OCI-LY7 (cell line): ENCODE data around the gene TAL1. TPM values are rescaled to one million over a fixed set of nuclear protein-coding genes. Genes with fewer than 3 reads are reported as not detected.

Experiments
- BruUV-seq: library from RNA; stranded (reverse); fragments of 400-500 nt; replicated peaks from 2 replicates; lab custom pipeline; 2021; lab: Mats Ljungman, UMichigan
- CTCF ChIA-PET: fragments of 300-600 bp; sonication (Branson Sonifier 250); formaldehyde crosslinking; loops from one replicate; lab custom pipeline; 2022; ENCODE audit warnings: antibody characterized with exemption; ENCODE audit not compliant: unreplicated experiment; lab: Charles Lee
- POLR2A ChIA-PET: fragments of 300-600 bp; sonication (Branson Sonifier 250); formaldehyde crosslinking; loops from one replicate; lab custom pipeline; 2022; ENCODE audit warnings: antibody characterized with exemption; lab: Charles Lee
- DNase-seq: peaks from one replicate; pipeline ENCODE4 v3.0.0-alpha.2; 2015; ENCODE audit warnings: low spot score
- H2AFZ ChIP-seq: fragments of 200-600 bp; sonication (generic), shearing (Covaris generic); 2 replicates; pipeline ENCODE4 v1.6.1; 2014; ENCODE audit warnings: mild to moderate bottlenecking, antibody characterized with exemption, low read length, moderate library complexity
- H3K27ac ChIP-seq: fragments of 200-600 bp; sonication (generic); 2 replicates; pipeline ENCODE4 v1.5.1; 2014; ENCODE audit warnings: mixed run types, low read depth, mild to moderate bottlenecking, moderate library complexity, low read length, inconsistent platforms; ENCODE audit not compliant: poor library complexity, severe bottlenecking
- H3K36me3 ChIP-seq: fragments of 200-600 bp; sonication (generic); 2 replicates; pipeline ENCODE4 v1.6.1; 2014; ENCODE audit warnings: mild to moderate bottlenecking, antibody characterized with exemption, low read length, moderate library complexity, mixed read lengths; ENCODE audit not compliant: insufficient read depth
- H3K4me1 ChIP-seq: fragments of 200-600 bp; sonication (generic); 2 replicates; pipeline ENCODE4 v1.5.1; 2014; ENCODE audit warnings: mild to moderate bottlenecking, low read length; ENCODE audit not compliant: insufficient read depth, poor library complexity, severe bottlenecking
- H3K4me2 ChIP-seq: fragments of 200-600 bp; sonication (generic); 2 replicates; pipeline ENCODE4 v1.6.1; 2014; ENCODE audit warnings: mild to moderate bottlenecking, low read length
- H3K4me3 ChIP-seq: fragments of 200-600 bp; sonication (generic); 2 replicates; pipeline ENCODE4 v1.5.1; 2014; ENCODE audit warnings: mild to moderate bottlenecking, low read depth, low read length; ENCODE audit not compliant: poor library complexity, severe bottlenecking
- H3K79me2 ChIP-seq: fragments of 200-600 bp; sonication (generic); 2 replicates; pipeline ENCODE4 v1.6.1; 2016; ENCODE audit warnings: low read depth, mild to moderate bottlenecking, low read length, moderate library complexity, mixed read lengths; ENCODE audit not compliant: insufficient read depth
- H3K9me2 ChIP-seq: fragments of 200-600 bp; sonication (generic); 2 replicates; pipeline ENCODE4 v1.6.1; 2016; ENCODE audit warnings: mild to moderate bottlenecking, low read length, mixed read lengths; ENCODE audit not compliant: insufficient read depth
- H3K9me3 ChIP-seq: fragments of 200-600 bp; sonication (generic); 2 replicates; pipeline ENCODE4 v1.6.1; 2014; ENCODE audit warnings: mild to moderate bottlenecking, mixed run types, low read length, mixed read lengths
- H4K20me1 ChIP-seq: fragments of 200-600 bp; sonication (generic); 2 replicates; pipeline ENCODE4 v1.6.1; 2014; ENCODE audit warnings: mild to moderate bottlenecking, antibody characterized with exemption, low read length, moderate library complexity, mixed read lengths; ENCODE audit not compliant: insufficient read depth
- CTCF ChIP-seq: fragments of 200-600 bp; sonication (generic); conservative IDR thresholded peaks from 2 replicates; pipeline ENCODE4 v1.5.1; 2014; ENCODE audit warnings: mild to moderate bottlenecking, antibody characterized with exemption, low read length, moderate library complexity, mixed read lengths
- EZH2phosphoT487 ChIP-seq: fragments of 200-600 bp; sonication (generic); IDR thresholded peaks from 2 replicates; pipeline ENCODE4 v1.6.1; 2018; ENCODE audit warnings: low read depth, borderline replicate concordance, mild to moderate bottlenecking, mixed run types, antibody characterized with exemption, low read length, moderate library complexity, mixed read lengths
- intact Hi-C: fragments of 100-400 bp; cut with micrococcal nuclease; formaldehyde crosslinking; loops from one replicate; pipeline ENCODE4 v1.10.0; 2022; ENCODE audit not compliant: unreplicated experiment
- total RNA-seq, 2 experiments: library from RNA; depleted of rRNA in 1 of 2; stranded (reverse); fragments of >200 nt in 1 of 2; shearing (Covaris generic) in 1 of 2; gene quantifications; 2 replicates each; pipeline ENCODE4 v1.2.3, GENCODE V29; 2014 to 2022

Gene TAL1
- total RNA-seq, 2 experiments from 2014 or later = not detected

GRCh38 chr1:47235806-47236205 lies 3.8 kb upstream of the TAL1 start:
- H3K4me2 ChIP-seq = no peak overlapping the region
- intact Hi-C loops = no loop called here
- H3K9me3 ChIP-seq = no peaks in the 10 kb centered on the region
- H2AFZ ChIP-seq = no peak overlapping the region
- no peaks in the 10 kb centered on the region for H4K20me1 ChIP-seq
- TF ChIP-seq EZH2phosphoT487 (no peak), CTCF (no peak)
- no TSS peak for BruUV-seq
- H3K9me2 ChIP-seq = no peaks in the 10 kb centered on the region
- H3K36me3 ChIP-seq = no peaks in the 10 kb centered on the region
- H3K4me1 ChIP-seq = peaks cover 6% of the 10 kb centered on the region
- CTCF ChIA-PET = no interaction called here
- DNase-seq = no peak
- no peak overlapping the region for H3K27ac ChIP-seq
- H3K4me3 ChIP-seq = no peak overlapping the region
- POLR2A ChIA-PET = no interaction called here
- no peaks in the 10 kb centered on the region for H3K79me2 ChIP-seq

GRCh38 chr1:47235241-47235681 lies 3.2 kb upstream of the TAL1 start:
- ChIA-PET POLR2A (no interaction called here), CTCF (no interaction called here)
- DNase-seq = no peak
- Histone ChIP-seq H3K4me3 (no peak overlapping the region), H3K27ac (no peak overlapping the region), H3K9me3 (no peaks in the 10 kb centered on the region), H3K4me2 (no peak overlapping the region), H2AFZ (no peak overlapping the region), H4K20me1 (no peaks in the 10 kb centered on the region), H3K9me2 (no peaks in the 10 kb centered on the region), H3K4me1 (peaks cover 6% of the 10 kb centered on the region), H3K36me3 (no peaks in the 10 kb centered on the region), H3K79me2 (no peaks in the 10 kb centered on the region)
- intact Hi-C loops = no loop called here
- TF ChIP-seq CTCF = no peak
- no peak for TF ChIP-seq EZH2phosphoT487
- no TSS peak for BruUV-seq

GRCh38 chr1:47233186-47233585 lies 1.2 kb upstream of the TAL1 start:
- no peaks in the 10 kb centered on the region for H3K9me2 ChIP-seq
- H3K4me2 ChIP-seq = no peak overlapping the region
- H3K4me3 ChIP-seq = no peak overlapping the region
- no peaks in the 10 kb centered on the region for H3K36me3 ChIP-seq
- no peaks in the 10 kb centered on the region for H4K20me1 ChIP-seq
- no peak for TF ChIP-seq EZH2phosphoT487
- TF ChIP-seq CTCF = no peak
- POLR2A ChIA-PET = no interaction called here
- no peak overlapping the region for H2AFZ ChIP-seq
- DNase-seq = no peak
- intact Hi-C loops = no loop called here
- H3K9me3 ChIP-seq = no peaks in the 10 kb centered on the region
- H3K4me1 ChIP-seq = peaks cover 6% of the 10 kb centered on the region
- CTCF ChIA-PET = no interaction called here
- H3K79me2 ChIP-seq = no peaks in the 10 kb centered on the region
- no peak overlapping the region for H3K27ac ChIP-seq
- no TSS peak for BruUV-seq
